ENCODE measurements around the gene CLNK.

DNA sequence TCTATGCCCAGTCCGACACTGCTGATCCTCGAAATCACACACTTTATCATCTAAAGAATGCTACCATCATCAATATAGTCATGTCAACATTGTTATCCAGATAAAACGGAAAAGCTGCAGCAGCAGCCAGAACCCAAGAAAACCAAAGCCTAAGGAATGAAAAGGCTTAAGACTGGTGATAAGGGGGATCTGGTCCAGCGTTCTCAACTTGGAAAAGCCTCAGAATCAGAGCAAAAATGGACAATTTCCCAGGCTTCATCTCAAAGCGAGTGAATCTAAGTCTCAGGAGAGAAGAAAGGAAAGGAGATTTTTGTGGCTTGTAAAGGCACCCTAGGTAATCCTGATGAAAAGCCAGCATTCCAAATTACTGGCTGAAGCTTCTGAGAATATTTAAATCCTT is 235.6 kb downstream of the CLNK start:
- no peak for TF ChIP-seq SP1 (IDR thresholded peaks at IDR 0.05)
- TF ChIP-seq, protein P1, sequence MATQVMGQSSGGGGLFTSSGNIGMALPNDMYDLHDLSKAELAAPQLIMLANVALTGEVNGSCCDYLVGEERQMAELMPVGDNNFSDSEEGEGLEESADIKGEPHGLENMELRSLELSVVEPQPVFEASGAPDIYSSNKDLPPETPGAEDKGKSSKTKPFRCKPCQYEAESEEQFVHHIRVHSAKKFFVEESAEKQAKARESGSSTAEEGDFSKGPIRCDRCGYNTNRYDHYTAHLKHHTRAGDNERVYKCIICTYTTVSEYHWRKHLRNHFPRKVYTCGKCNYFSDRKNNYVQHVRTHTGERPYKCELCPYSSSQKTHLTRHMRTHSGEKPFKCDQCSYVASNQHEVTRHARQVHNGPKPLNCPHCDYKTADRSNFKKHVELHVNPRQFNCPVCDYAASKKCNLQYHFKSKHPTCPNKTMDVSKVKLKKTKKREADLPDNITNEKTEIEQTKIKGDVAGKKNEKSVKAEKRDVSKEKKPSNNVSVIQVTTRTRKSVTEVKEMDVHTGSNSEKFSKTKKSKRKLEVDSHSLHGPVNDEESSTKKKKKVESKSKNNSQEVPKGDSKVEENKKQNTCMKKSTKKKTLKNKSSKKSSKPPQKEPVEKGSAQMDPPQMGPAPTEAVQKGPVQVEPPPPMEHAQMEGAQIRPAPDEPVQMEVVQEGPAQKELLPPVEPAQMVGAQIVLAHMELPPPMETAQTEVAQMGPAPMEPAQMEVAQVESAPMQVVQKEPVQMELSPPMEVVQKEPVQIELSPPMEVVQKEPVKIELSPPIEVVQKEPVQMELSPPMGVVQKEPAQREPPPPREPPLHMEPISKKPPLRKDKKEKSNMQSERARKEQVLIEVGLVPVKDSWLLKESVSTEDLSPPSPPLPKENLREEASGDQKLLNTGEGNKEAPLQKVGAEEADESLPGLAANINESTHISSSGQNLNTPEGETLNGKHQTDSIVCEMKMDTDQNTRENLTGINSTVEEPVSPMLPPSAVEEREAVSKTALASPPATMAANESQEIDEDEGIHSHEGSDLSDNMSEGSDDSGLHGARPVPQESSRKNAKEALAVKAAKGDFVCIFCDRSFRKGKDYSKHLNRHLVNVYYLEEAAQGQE (IDR thresholded peaks at IDR 0.05): no peak
- TF ChIP-seq, protein P2, sequence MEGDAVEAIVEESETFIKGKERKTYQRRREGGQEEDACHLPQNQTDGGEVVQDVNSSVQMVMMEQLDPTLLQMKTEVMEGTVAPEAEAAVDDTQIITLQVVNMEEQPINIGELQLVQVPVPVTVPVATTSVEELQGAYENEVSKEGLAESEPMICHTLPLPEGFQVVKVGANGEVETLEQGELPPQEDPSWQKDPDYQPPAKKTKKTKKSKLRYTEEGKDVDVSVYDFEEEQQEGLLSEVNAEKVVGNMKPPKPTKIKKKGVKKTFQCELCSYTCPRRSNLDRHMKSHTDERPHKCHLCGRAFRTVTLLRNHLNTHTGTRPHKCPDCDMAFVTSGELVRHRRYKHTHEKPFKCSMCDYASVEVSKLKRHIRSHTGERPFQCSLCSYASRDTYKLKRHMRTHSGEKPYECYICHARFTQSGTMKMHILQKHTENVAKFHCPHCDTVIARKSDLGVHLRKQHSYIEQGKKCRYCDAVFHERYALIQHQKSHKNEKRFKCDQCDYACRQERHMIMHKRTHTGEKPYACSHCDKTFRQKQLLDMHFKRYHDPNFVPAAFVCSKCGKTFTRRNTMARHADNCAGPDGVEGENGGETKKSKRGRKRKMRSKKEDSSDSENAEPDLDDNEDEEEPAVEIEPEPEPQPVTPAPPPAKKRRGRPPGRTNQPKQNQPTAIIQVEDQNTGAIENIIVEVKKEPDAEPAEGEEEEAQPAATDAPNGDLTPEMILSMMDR (IDR thresholded peaks at IDR 0.05; ENCODE audit: low read depth, low read length, missing input control): no peak
- TF ChIP-seq, protein P3, sequence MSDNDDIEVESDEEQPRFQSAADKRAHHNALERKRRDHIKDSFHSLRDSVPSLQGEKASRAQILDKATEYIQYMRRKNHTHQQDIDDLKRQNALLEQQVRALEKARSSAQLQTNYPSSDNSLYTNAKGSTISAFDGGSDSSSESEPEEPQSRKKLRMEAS (IDR thresholded peaks at IDR 0.05): no peak
- TF ChIP-seq, protein P4, sequence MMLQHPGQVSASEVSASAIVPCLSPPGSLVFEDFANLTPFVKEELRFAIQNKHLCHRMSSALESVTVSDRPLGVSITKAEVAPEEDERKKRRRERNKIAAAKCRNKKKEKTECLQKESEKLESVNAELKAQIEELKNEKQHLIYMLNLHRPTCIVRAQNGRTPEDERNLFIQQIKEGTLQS (IDR thresholded peaks at IDR 0.05): no peak
- no peak for TF ChIP-seq GABPA (IDR thresholded peaks at IDR 0.05 in 1 of 2, conservative IDR thresholded peaks at IDR 0.05 in 1 of 2)
- no peak for TF ChIP-seq JUND (IDR thresholded peaks at IDR 0.05)
- TF ChIP-seq, protein P5, sequence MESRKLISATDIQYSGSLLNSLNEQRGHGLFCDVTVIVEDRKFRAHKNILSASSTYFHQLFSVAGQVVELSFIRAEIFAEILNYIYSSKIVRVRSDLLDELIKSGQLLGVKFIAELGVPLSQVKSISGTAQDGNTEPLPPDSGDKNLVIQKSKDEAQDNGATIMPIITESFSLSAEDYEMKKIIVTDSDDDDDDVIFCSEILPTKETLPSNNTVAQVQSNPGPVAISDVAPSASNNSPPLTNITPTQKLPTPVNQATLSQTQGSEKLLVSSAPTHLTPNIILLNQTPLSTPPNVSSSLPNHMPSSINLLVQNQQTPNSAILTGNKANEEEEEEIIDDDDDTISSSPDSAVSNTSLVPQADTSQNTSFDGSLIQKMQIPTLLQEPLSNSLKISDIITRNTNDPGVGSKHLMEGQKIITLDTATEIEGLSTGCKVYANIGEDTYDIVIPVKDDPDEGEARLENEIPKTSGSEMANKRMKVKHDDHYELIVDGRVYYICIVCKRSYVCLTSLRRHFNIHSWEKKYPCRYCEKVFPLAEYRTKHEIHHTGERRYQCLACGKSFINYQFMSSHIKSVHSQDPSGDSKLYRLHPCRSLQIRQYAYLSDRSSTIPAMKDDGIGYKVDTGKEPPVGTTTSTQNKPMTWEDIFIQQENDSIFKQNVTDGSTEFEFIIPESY (IDR thresholded peaks at IDR 0.05): no peak
